Breast epithelium (tissue), 4 donors: ENCODE data around the gene ASCC2. TPM values are rescaled to one million over a fixed set of nuclear protein-coding genes. Genes with fewer than 3 reads are reported as not detected.
"Not testable (repeated sequence)": the region's sequence is repeated elsewhere in the genome, so short reads cannot be mapped to it uniquely, and the experiment has no call there.

Source experiments
- DNase-seq, 2 donors: peaks; one replicate each; pipeline ENCODE4 v3.0.0-alpha.2; 2019; ENCODE audit warnings: low spot score in 2 of 2
- H3K27ac ChIP-seq, 2 donors: fragments of 200-600 bp; sonication (generic) in 1 of 2; one replicate each; pipeline ENCODE4 v1.5.1; 2016 to 2019; ENCODE audit warnings: mild to moderate bottlenecking in 1 of 2
- H3K27me3 ChIP-seq, 2 donors: fragments of 200-600 bp; sonication (generic) in 1 of 2; one replicate each; pipeline versions ENCODE4 v1.5.1 to v1.6.0; 2017 to 2019; ENCODE audit warnings: control low read depth in 1 of 2, mild to moderate bottlenecking in 1 of 2
- H3K36me3 ChIP-seq: fragments of 200-600 bp; one replicate; pipeline ENCODE4 v1.5.1; 2019
- H3K4me1 ChIP-seq, 2 donors: fragments of 200-600 bp; sonication (generic); one replicate each; pipeline ENCODE4 v1.5.1; 2016 to 2019; ENCODE audit warnings: control low read depth in 1 of 2
- H3K4me3 ChIP-seq, 3 donors: fragments of 200-600 bp; sonication (generic); 1 replicate in 2 of 3; 2 replicates in 1 of 3; pipeline ENCODE4 v1.5.1; 2016 to 2019; ENCODE audit warnings: mild to moderate bottlenecking in 3 of 3, moderate library complexity in 2 of 3
- H3K9me3 ChIP-seq, 2 donors: fragments of 200-600 bp; sonication (generic) in 1 of 2; one replicate each; pipeline ENCODE4 v1.5.1; 2016 to 2019; ENCODE audit warnings: control low read depth in 1 of 2
- CTCF ChIP-seq, 3 donors: fragments of 450-650 bp; IDR thresholded peaks; one replicate each; pipeline ENCODE4 v1.5.1; 2016 to 2017; ENCODE audit warnings: antibody characterized with exemption in 3 of 3, mild to moderate bottlenecking in 3 of 3, moderate library complexity in 3 of 3
- POLR2A ChIP-seq: fragments of 450-650 bp; IDR thresholded peaks from one replicate; pipeline ENCODE4 v1.6.1; 2016; ENCODE audit warnings: antibody characterized with exemption, mild to moderate bottlenecking, moderate library complexity
- POLR2AphosphoS5 ChIP-seq, 3 donors: sonication (generic); formaldehyde crosslinking; IDR thresholded peaks; one replicate each; pipeline ENCODE4 v1.6.1; 2017; ENCODE audit warnings: antibody characterized with exemption in 3 of 3
- intact Hi-C: fragments of 100-400 bp; cut with DNase I; formaldehyde crosslinking; loops from one replicate; pipeline ENCODE4 v1.15.1; 2023; ENCODE audit warnings: low total_unique reads
- total RNA-seq, 3 donors: library from RNA; depleted of rRNA; stranded (reverse); fragments of >200 nt; gene quantifications; one replicate each; pipeline ENCODE4 v1.1.0, GENCODE V29; 2016

Gene ASCC2
- total RNA-seq, 3 donors from 2014 or later: 37.0 to 60.3 (median 45.8) TPM

- Histone ChIP-seq H3K4me3 (no peak overlapping the region), H3K36me3 (no peaks in the 10 kb centered on the region), H3K4me1 (no peaks in the 10 kb centered on the region), H3K27me3 (no peaks in the 10 kb centered on the region), H3K9me3 (no peaks in the 10 kb centered on the region), H3K27ac (no peak overlapping the region)
- DNase-seq: no peak
- intact Hi-C loops: no loop called here
- no peak for TF ChIP-seq POLR2A
- TF ChIP-seq CTCF (IDR thresholded peaks at IDR 0.05): no peak
- no peak for TF ChIP-seq POLR2AphosphoS5 (IDR thresholded peaks at IDR 0.05)
These were observed 29.2 kb upstream of the ASCC2 start for GRCh38 chr22:29867260-29867659.

GRCh38 chr22:29865572-29865971 lies 27.5 kb upstream of the ASCC2 start:
- H3K9me3 ChIP-seq, H3K27me3 ChIP-seq, intact Hi-C loops, H3K4me3 ChIP-seq, DNase-seq, H3K4me1 ChIP-seq, H3K36me3 ChIP-seq, H3K27ac ChIP-seq: not testable (repeated sequence)

GRCh38 chr22:29861672-29862297 lies 23.7 kb upstream of the ASCC2 start:
- no peak overlapping the region for H3K4me3 ChIP-seq
- H3K27me3 ChIP-seq: no peaks in the 10 kb centered on the region
- TF ChIP-seq CTCF (IDR thresholded peaks at IDR 0.05) (no peak), POLR2AphosphoS5 (IDR thresholded peaks at IDR 0.05) (no peak), POLR2A (no peak)
- H3K4me1 ChIP-seq: no peaks in the 10 kb centered on the region
- H3K36me3 ChIP-seq: no peaks in the 10 kb centered on the region
- intact Hi-C loops: no loop called here
- no peak overlapping the region for H3K27ac ChIP-seq
- no peak for DNase-seq
- H3K9me3 ChIP-seq: no peaks in the 10 kb centered on the region

- H3K36me3 ChIP-seq: no peaks in the 10 kb centered on the region
- no peaks in the 10 kb centered on the region for H3K4me1 ChIP-seq
- no peak overlapping the region for H3K27ac ChIP-seq
- DNase-seq: no peak
- no peaks in the 10 kb centered on the region for H3K27me3 ChIP-seq
- H3K4me3 ChIP-seq: no peak overlapping the region
- no peaks in the 10 kb centered on the region for H3K9me3 ChIP-seq
- TF ChIP-seq POLR2A: no peak
- no peak for TF ChIP-seq POLR2AphosphoS5 (IDR thresholded peaks at IDR 0.05)
- intact Hi-C loops: no loop called here
These were observed 22.1 kb upstream of the ASCC2 start for GRCh38 chr22:29860006-29860766.

- intact Hi-C loops, H3K27ac ChIP-seq, H3K36me3 ChIP-seq, H3K4me1 ChIP-seq, H3K27me3 ChIP-seq, DNase-seq, H3K4me3 ChIP-seq, H3K9me3 ChIP-seq: not testable (repeated sequence)
These were observed 21.0 kb upstream of the ASCC2 start for GRCh38 chr22:29859030-29859429.

GRCh38 chr22:29856496-29856895 lies 18.4 kb upstream of the ASCC2 start:
- no peaks in the 10 kb centered on the region for H3K27me3 ChIP-seq
- TF ChIP-seq POLR2AphosphoS5 (IDR thresholded peaks at IDR 0.05) (no peak), POLR2A (no peak), CTCF (IDR thresholded peaks at IDR 0.05) (no peak)
- no peaks in the 10 kb centered on the region for H3K36me3 ChIP-seq
- no peaks in the 10 kb centered on the region for H3K9me3 ChIP-seq
- intact Hi-C loops: no loop called here
- H3K4me1 ChIP-seq: no peaks in the 10 kb centered on the region
- H3K27ac ChIP-seq: no peak overlapping the region
- no peak for DNase-seq
- no peak overlapping the region for H3K4me3 ChIP-seq
